HUES48 (cell line): ENCODE data around the gene RNF150.
"Not testable (repeated sequence)": the region's sequence is repeated elsewhere in the genome, so short reads cannot be mapped to it uniquely, and the experiment has no call there.

Experiments used
- H3K27ac ChIP-seq: one replicate; pipeline ENCODE4 v1.7.0; 2013; ENCODE audit warnings: low read depth, low read length, inconsistent platforms
- H3K27me3 ChIP-seq: 2 replicates; pipeline ENCODE4 v1.6.1; 2013; ENCODE audit warnings: mild to moderate bottlenecking, low read length; ENCODE audit not compliant: control insufficient read depth, insufficient read depth
- H3K36me3 ChIP-seq: 2 replicates; pipeline ENCODE4 v1.6.1; 2013; ENCODE audit warnings: low read length; ENCODE audit not compliant: control insufficient read depth, insufficient read depth
- H3K4me1 ChIP-seq: 2 replicates; pipeline ENCODE4 v1.6.1; 2013; ENCODE audit warnings: mild to moderate bottlenecking, low read length; ENCODE audit not compliant: control insufficient read depth, insufficient read depth
- H3K4me3 ChIP-seq: 2 replicates; pipeline ENCODE4 v1.5.1; 2013; ENCODE audit warnings: mild to moderate bottlenecking, low read depth, low read length
- H3K9ac ChIP-seq: 2 replicates; pipeline ENCODE4 v1.6.1; 2013; ENCODE audit warnings: mild to moderate bottlenecking, low read depth, low read length, moderate library complexity
- H3K9me3 ChIP-seq: 2 replicates; pipeline ENCODE4 v1.6.1; 2013; ENCODE audit warnings: low read length; ENCODE audit not compliant: control insufficient read depth, insufficient read depth

Gene RNF150

DNA sequence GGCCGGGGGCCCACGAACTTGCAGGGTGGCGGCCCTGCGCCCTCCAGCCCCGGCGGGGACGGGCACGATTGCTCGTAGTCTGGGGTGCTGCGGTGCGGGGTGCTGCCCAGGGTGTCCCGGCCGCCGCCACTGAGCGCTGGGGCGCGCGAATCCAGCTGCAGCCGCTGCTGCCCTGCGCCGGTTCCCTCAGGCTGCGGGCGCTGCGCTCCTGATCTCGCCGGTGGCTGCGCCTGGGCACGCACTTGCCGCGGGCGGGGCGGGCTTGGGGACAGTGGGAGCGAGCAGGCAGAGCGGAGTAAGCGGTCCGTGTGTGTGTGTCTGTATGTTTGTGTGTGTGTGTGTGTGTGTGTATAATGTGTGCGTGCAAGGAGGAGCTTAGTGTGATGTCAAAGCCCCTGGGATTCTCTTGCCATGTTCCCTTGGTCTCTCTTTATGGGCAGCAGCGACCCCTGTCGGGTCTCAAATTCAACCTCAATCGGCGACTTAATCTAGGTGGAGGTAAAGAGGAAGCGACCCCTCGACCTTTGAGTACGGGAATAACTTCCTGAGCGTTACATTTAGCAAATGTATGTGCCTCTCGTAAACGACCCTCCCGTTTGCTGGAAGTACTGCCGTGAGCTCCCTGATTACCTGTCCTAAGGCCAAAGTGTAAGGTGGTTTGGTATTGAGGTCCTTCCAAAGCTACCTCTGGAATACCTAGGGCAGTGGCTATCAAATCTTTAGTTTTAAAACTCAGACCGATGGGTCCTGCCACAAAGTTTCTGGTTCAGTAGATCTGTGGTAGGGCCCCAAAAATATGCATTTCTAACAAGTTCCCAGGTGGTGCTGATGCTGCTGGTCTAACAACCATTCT is at the start of gene RNF150:
Gene RNF150 (minus strand): TSS at position 324 of the 853 bp plus-strand sequence.
- no peak within 1 kb of the TSS for H3K27ac ChIP-seq
- H3K27me3 ChIP-seq: peaks cover 24% of the 10 kb centered on the region
- H3K9me3 ChIP-seq: no peaks in the 10 kb centered on the region
- no peaks in the 10 kb centered on the region for H3K36me3 ChIP-seq
- peaks cover 17% of the 10 kb centered on the region for H3K4me1 ChIP-seq
- peak within 1 kb of the TSS; percentile 93 for H3K4me3 ChIP-seq
- H3K9ac ChIP-seq: peak within 1 kb of the TSS; percentile 60

DNA sequence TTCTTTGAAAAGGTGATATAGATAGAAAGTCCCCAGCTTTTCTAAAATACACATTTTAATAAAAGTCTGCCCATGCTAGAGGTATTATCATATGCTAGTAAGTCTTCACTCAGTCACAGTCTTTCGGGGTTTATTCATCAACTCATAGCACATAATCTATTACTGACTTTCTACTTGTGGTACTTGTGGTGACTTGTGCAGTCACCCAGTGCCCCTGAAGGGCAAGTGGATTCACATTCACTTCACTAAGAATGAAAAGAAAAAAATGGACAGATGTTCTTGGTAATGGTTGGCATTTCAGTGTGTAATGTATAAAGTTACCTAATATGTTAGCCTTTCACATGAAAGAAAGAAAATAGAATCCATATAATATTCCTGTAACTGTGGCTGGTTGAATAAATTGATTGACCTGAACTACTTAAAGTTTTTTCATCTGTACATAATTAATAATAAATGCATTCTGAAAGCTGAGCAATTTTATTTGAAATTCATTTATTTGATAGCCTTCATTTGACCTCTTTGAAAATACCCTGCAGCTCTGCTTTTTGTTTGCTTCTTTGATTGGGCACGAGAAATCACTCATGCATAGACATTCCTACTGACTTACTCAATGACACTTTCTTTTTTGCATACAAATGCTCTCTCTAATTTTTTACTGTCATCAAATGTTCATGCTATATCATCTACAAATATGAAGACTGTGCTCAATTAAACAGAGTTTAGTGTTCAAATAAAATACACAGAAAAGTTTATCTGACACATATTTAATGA is 47.9 kb upstream of the RNF150 start:
- Histone ChIP-seq H3K4me1 (no peaks in the 10 kb centered on the region), H3K27me3 (no peaks in the 10 kb centered on the region), H3K27ac (no peak overlapping the region), H3K36me3 (no peaks in the 10 kb centered on the region), H3K9ac (no peak overlapping the region), H3K9me3 (no peaks in the 10 kb centered on the region), H3K4me3 (no peak overlapping the region)

DNA sequence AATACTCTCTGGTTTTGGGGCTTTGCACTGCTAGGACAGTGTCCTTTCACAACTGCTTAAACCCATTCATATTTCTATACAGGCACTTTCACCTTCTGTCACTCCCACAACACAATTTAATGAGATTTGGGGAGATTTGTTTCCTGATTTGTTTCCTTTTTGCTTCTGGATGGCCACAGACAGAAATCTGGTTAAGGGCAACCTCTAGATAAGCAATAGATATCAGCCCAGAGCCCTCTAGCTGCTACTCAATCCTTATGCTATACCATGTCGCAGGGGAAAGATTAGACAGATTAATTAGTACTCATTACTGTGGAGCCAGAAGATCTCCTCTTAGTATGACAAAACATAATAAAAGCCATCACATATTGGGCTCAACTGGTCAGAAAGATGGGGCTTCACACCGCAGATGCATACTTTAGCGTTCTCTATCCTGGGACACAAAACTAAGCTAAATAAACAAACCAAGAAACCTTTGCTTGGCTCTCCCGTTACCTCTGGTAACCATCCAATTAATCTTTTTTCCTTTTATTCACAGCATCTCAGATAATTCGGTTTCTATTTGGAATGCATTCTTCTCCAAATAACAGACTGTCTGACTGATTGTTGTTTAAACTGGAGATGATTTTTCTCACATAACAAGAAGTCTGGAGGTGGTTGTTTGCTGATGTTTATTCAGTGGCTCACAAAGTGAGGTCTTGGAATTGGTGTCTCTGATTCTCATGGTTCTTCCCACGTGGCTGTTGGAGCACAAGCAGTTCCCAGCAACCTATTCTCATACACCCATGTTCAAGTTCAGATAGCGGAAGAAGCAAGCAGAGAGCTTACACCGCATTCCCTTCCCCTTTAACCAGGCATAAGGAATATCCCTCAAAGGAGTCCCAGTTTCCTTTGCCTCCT is 46.5 kb upstream of the RNF150 start:
- Histone ChIP-seq H3K4me3 (no peak overlapping the region), H3K9me3 (no peaks in the 10 kb centered on the region), H3K9ac (no peak overlapping the region), H3K27me3 (no peaks in the 10 kb centered on the region), H3K36me3 (no peaks in the 10 kb centered on the region), H3K27ac (no peak overlapping the region), H3K4me1 (no peaks in the 10 kb centered on the region)

DNA sequence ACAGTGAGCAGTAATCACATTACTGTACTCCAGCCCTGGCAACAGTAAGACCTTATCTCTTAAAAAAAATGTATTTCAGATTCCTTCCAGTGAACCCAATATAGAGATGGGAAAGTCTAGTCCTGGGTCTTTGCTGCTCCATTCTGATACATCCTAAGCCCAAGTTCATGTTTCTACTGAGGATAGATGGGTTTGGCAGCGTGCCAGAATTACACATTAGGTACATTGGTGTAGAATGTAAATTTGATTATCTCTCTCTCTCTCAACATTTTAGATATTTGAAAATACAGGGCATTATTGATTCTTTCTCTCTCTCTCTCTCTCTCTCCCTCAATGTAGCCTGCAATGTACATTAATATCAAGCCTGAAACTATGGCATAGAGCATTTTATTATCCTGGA is 43.9 kb upstream of the RNF150 start:
- Histone ChIP-seq H3K36me3 (no peaks in the 10 kb centered on the region), H3K9me3 (no peaks in the 10 kb centered on the region), H3K9ac (no peak overlapping the region)

DNA sequence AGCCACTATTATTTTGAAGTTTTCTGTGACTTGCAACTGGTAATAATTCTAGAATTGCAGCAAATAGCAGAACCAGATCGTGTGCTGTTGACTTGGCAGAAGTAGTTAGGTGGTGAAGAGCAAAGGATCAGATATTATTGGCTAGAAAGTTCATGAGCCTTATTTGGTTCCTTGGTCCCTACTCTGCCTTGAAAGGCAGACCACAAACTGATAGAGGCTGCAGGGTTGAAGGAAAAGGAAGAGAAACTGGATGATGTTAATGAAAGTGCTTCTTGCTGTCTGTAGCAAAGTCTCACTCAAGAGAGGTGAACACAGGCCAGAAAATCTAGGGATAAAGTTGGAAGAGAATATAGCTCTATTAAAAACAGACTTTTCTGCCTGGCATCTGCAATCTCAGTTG is 41.2 kb upstream of the RNF150 start:
- Histone ChIP-seq H3K4me1 (no peaks in the 10 kb centered on the region), H3K9ac (no peak overlapping the region), H3K4me3 (no peak overlapping the region), H3K27ac (no peak overlapping the region), H3K27me3 (no peaks in the 10 kb centered on the region), H3K9me3 (no peaks in the 10 kb centered on the region), H3K36me3 (no peaks in the 10 kb centered on the region)

More for the DNA sequence above, 43.9 kb upstream of the RNF150 start:
- Histone ChIP-seq H3K4me3 (no peak overlapping the region), H3K27me3 (no peaks in the 10 kb centered on the region), H3K4me1 (no peaks in the 10 kb centered on the region), H3K27ac (no peak overlapping the region)

DNA sequence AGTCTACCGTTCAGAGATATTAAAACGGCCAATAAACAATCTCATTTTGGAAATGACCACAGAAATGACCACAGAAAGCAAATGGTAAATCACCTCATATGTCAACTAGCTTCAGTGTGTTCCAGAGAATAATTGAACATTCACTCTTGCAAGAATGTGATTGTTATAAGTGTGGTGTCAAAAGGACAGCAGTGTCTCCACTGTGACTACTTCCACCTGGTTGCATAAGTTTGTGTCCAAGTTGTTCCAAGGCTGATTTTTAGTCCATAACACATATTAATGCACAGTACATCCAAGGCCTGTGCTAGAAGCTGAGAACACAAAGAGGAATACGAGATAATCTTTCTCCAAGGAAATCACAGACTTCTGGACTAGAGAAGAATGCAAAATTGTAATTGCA is 37.4 kb upstream of the RNF150 start:
- no peaks in the 10 kb centered on the region for H3K4me1 ChIP-seq
- H3K27ac ChIP-seq: no peak overlapping the region
- no peaks in the 10 kb centered on the region for H3K36me3 ChIP-seq
- H3K27me3 ChIP-seq: no peaks in the 10 kb centered on the region
- H3K9ac ChIP-seq: no peak overlapping the region
- no peak overlapping the region for H3K4me3 ChIP-seq
- H3K9me3 ChIP-seq: no peaks in the 10 kb centered on the region

DNA sequence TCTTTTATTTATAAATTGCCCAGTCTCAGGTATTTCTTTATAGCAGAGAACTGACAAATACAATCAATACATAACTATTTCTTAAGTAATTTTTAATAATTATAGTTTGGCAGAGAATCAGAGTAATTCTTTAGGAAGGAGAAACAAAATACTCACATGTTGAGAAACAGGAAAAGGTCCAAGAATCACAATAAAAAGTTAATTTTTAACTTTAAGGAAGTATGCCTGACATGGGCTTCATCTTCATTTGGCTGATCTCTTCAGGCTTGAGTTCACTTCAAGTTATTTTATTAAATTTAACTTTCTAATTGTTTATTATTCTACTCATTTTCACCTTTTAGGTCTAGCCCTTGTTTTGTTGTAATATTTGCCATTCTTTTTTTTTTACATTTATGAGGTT is 36.1 kb upstream of the RNF150 start:
- Histone ChIP-seq H3K27me3 (no peaks in the 10 kb centered on the region), H3K9ac (no peak overlapping the region), H3K4me1 (no peaks in the 10 kb centered on the region), H3K27ac (no peak overlapping the region), H3K9me3 (no peaks in the 10 kb centered on the region), H3K36me3 (no peaks in the 10 kb centered on the region), H3K4me3 (no peak overlapping the region)

DNA sequence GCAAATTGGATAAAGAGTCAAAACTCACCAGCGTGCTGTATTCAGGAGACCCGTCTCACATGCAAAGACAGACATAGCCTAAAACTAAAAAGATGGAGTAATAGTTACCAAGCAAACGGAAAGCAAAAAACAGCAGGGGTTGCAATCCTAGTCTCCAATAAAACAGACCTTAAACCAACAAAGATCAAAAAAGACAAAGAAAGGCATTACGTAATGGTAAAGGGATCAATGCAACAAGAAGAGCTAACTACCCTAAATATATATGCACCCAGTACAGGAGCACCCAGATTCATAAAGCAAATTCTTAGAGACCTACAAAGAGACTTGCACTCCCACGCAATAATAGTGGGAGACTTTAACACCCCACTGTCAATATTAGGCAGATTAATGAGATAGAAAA is 31.7 kb upstream of the RNF150 start:
- not testable (repeated sequence) for H3K36me3 ChIP-seq, H3K27me3 ChIP-seq

DNA sequence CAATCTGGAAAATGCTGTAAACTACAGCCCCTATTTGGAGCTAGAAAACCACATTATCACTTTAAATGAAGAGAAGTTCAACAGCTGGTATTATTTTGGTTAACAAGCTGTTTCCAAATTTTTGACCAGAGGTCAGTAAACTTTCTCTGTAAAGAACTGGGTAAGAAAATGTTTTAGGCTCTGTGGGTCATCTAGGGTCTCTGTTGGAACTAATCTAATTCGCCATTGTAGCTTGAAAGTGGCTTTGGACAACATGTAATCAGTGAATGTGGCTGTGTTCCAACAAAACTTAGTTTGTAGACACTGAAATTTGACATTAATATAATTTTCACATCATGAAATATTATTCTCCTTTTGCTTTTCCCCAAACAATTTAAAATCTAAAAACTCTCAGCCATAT is 25.8 kb upstream of the RNF150 start:
- Histone ChIP-seq H3K4me3 (no peak overlapping the region), H3K27me3 (no peaks in the 10 kb centered on the region), H3K27ac (no peak overlapping the region), H3K9ac (no peak overlapping the region), H3K36me3 (no peaks in the 10 kb centered on the region), H3K4me1 (no peaks in the 10 kb centered on the region), H3K9me3 (peaks cover 5% of the 10 kb centered on the region)

More for the DNA sequence above, 31.7 kb upstream of the RNF150 start:
- H3K27ac ChIP-seq, H3K9me3 ChIP-seq, H3K4me1 ChIP-seq, H3K4me3 ChIP-seq, H3K9ac ChIP-seq: not testable (repeated sequence)

DNA sequence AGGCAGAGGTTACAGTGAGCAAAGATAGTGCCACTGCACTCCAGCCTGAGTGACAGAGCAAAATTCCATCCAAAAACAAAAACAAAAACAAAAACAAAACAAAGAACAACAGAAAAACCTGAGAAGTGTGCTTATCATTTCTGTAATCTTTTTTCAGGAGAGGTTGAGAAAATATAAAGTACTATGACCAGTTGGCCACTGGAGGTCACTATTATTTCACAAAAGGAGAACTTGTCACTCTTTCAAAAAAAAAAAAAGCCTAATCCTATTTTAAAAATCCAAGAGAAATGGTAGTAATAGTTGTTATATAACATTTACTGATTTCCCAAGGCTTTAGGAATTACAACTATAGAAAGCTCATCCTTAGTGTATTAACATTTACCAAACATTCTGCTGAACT is 24.9 kb upstream of the RNF150 start:
- H3K9ac ChIP-seq: no peak overlapping the region
- no peaks in the 10 kb centered on the region for H3K4me1 ChIP-seq
- H3K4me3 ChIP-seq: no peak overlapping the region
- no peaks in the 10 kb centered on the region for H3K36me3 ChIP-seq
- H3K27me3 ChIP-seq: no peaks in the 10 kb centered on the region
- H3K9me3 ChIP-seq: peaks cover 5% of the 10 kb centered on the region
- H3K27ac ChIP-seq: no peak overlapping the region
